HFFc6 (cell line): ENCODE results near the gene EPS8L2. TPM values are rescaled to one million over a fixed set of nuclear protein-coding genes. Genes with fewer than 3 reads are reported as not detected.
"Not testable (repeated sequence)": the region's sequence is repeated elsewhere in the genome, so short reads cannot be mapped to it uniquely, and the experiment has no call there.

Source experiments
- DNase-seq: peaks from one replicate; pipeline ENCODE4 v3.0.0-alpha.2; 2018
- H3K27ac Mint-ChIP-seq: 2 replicates; pipeline ENCODE4 v1.8.0; 2020; ENCODE audit warnings: mild to moderate bottlenecking, mixed read lengths
- H3K27me3 Mint-ChIP-seq: 2 replicates; pipeline ENCODE4 v1.8.0; 2021; ENCODE audit warnings: mild to moderate bottlenecking, moderate library complexity, mixed read lengths; ENCODE audit not compliant: insufficient read depth
- H3K36me3 Mint-ChIP-seq: 2 replicates; pipeline ENCODE4 v1.8.0; 2021; ENCODE audit warnings: low read depth, mixed read lengths
- H3K4me1 Mint-ChIP-seq: 2 replicates; pipeline ENCODE4 v1.8.0; 2020; ENCODE audit warnings: low read depth, mixed read lengths
- H3K4me3 Mint-ChIP-seq: 2 replicates; pipeline ENCODE4 v1.8.0; 2020; ENCODE audit warnings: mild to moderate bottlenecking, moderate library complexity, mixed read lengths
- H3K9me3 Mint-ChIP-seq: 2 replicates; pipeline ENCODE4 v1.8.0; 2020; ENCODE audit warnings: mild to moderate bottlenecking, mixed read lengths
- CTCF ChIP-seq: fragments of 200-600 bp; sonication (generic); IDR thresholded peaks from 2 replicates; pipeline ENCODE4 v1.5.0; 2021; ENCODE audit warnings: antibody characterized with exemption, mild to moderate bottlenecking
- total RNA-seq, 6 experiments: library from RNA; stranded (reverse); fragmentation: NEBNext Ultra II Directional; extraction: Animal tissue kit (Norgen Biotek cat#: 25700); gene quantifications; 2 replicates in 1 of 6; 3 replicates in 5 of 6; pipeline ENCODE4 v1.2.3, GENCODE V29; 2021

The EPS8L2 gene
- total RNA-seq, 6 experiments from 2014 or later: 55.5 to 70.1 (median 65.1) TPM

- DNase-seq: no peak
- H3K27me3 Mint-ChIP-seq: no peaks in the 10 kb centered on the region; the same call in 1 of the 2 replicates
- TF ChIP-seq CTCF: no peak
- no peaks in the 10 kb centered on the region for H3K4me1 Mint-ChIP-seq
- no peaks in the 10 kb centered on the region for H3K9me3 Mint-ChIP-seq
- peaks cover 27% of the 10 kb centered on the region for H3K36me3 Mint-ChIP-seq
- H3K4me3 Mint-ChIP-seq: no peak overlapping the region
- no peak overlapping the region for H3K27ac Mint-ChIP-seq
These were observed 25.1 kb upstream of the EPS8L2 start for GRCh38 chr11:680970-681369.

GRCh38 chr11:686451-687243 is 19.4 kb upstream of the EPS8L2 start:
- Mint-ChIP-seq H3K36me3 (peaks cover 41% of the 10 kb centered on the region), H3K9me3 (no peaks in the 10 kb centered on the region), H3K27me3 (no peaks in the 10 kb centered on the region; the same call in 1 of the 2 replicates), H3K4me3 (no peak overlapping the region), H3K4me1 (no peaks in the 10 kb centered on the region), H3K27ac (no peak overlapping the region)
- DNase-seq: no peak
- no peak for TF ChIP-seq CTCF

- H3K36me3 Mint-ChIP-seq: peaks cover 39% of the 10 kb centered on the region
These were observed 18.3 kb upstream of the EPS8L2 start for GRCh38 chr11:687751-688150.

GRCh38 chr11:688681-689080 is 17.4 kb upstream of the EPS8L2 start:
- H3K4me3 Mint-ChIP-seq: no peak overlapping the region
- no peak overlapping the region for H3K27ac Mint-ChIP-seq
- H3K36me3 Mint-ChIP-seq: peaks cover 35% of the 10 kb centered on the region
- H3K9me3 Mint-ChIP-seq: no peaks in the 10 kb centered on the region
- peaks cover 17% of the 10 kb centered on the region for H3K4me1 Mint-ChIP-seq
- DNase-seq: no peak
- peaks cover 3% of the 10 kb centered on the region for H3K27me3 Mint-ChIP-seq
- TF ChIP-seq CTCF: no peak

More at GRCh38 chr11:687751-688150, 18.3 kb upstream of the EPS8L2 start:
- Mint-ChIP-seq H3K27me3 (no peaks in the 10 kb centered on the region; the same call in 1 of the 2 replicates), H3K4me1 (peaks cover 8% of the 10 kb centered on the region), H3K9me3 (no peaks in the 10 kb centered on the region), H3K4me3 (no peak overlapping the region), H3K27ac (no peak overlapping the region)
- TF ChIP-seq CTCF: no peak
- no peak for DNase-seq

- no peaks in the 10 kb centered on the region for H3K9me3 Mint-ChIP-seq
- DNase-seq: no peak
- H3K27me3 Mint-ChIP-seq: peaks cover 3% of the 10 kb centered on the region
- peaks cover 26% of the 10 kb centered on the region for H3K36me3 Mint-ChIP-seq
- TF ChIP-seq CTCF: no peak
- no peak overlapping the region for H3K4me3 Mint-ChIP-seq
- no peak overlapping the region for H3K27ac Mint-ChIP-seq
- peaks cover 19% of the 10 kb centered on the region for H3K4me1 Mint-ChIP-seq
These were observed 16.4 kb upstream of the EPS8L2 start for GRCh38 chr11:689625-690024.

- H3K27ac Mint-ChIP-seq, H3K27me3 Mint-ChIP-seq, DNase-seq, H3K4me3 Mint-ChIP-seq, H3K9me3 Mint-ChIP-seq: not testable (repeated sequence)
- Mint-ChIP-seq H3K4me1 (peaks cover 19% of the 10 kb centered on the region), H3K36me3 (peaks cover 26% of the 10 kb centered on the region)
These were observed 15.8 kb upstream of the EPS8L2 start for GRCh38 chr11:690244-690643.
